GM13976 (cell line): ENCODE data around the gene QSOX2.

Experiments used
- DNase-seq: peaks from one replicate; pipeline ENCODE4 v3.0.0; 2012; ENCODE audit warnings: low spot score
- CTCF ChIP-seq: IDR thresholded peaks from 2 replicates; pipeline ENCODE4 v1.5.1; 2012; ENCODE audit warnings: borderline replicate concordance, mild to moderate bottlenecking; ENCODE audit not compliant: insufficient read depth; ENCODE audit errors: extremely low read depth, missing control alignments, control extremely low read depth
- in situ Hi-C: fragments of 300-500 bp; cut with MboI; formaldehyde crosslinking; loops from one replicate; pipeline ENCODE4 v1.12.0; 2022; ENCODE audit warnings: low sequenced_read_pairs, mixed read lengths, inconsistent platforms; ENCODE audit not compliant: unreplicated experiment

The QSOX2 gene

GRCh38 chr9:136213733-136214132, 31.9 kb downstream of the QSOX2 start:
- no peak for DNase-seq
- TF ChIP-seq CTCF, result no peak
- in situ Hi-C loops, result no loop called here

GRCh38 chr9:136212345-136212950, 33.2 kb downstream of the QSOX2 start:
- in situ Hi-C loops, result no loop called here
- no peak for DNase-seq
- TF ChIP-seq CTCF, result no peak

GRCh38 chr9:136211441-136212344, 33.9 kb downstream of the QSOX2 start:
- TF ChIP-seq CTCF, result no peak
- DNase-seq, result no peak
- in situ Hi-C loops, result no loop called here

GRCh38 chr9:136211006-136211405, 34.6 kb downstream of the QSOX2 start:
- no peak for TF ChIP-seq CTCF
- in situ Hi-C loops, result no loop called here
- no peak for DNase-seq

GRCh38 chr9:136210276-136210675, 35.3 kb downstream of the QSOX2 start:
- DNase-seq, result no peak
- TF ChIP-seq CTCF, result no peak
- in situ Hi-C loops, result no loop called here

GRCh38 chr9:136209786-136210185, 35.8 kb downstream of the QSOX2 start:
- no peak for TF ChIP-seq CTCF
- in situ Hi-C loops, result no loop called here
- DNase-seq, result no peak
